HL-60 (cell line): ENCODE data around the gene PSMC2.

ENCODE experiments used
- DNase-seq, 2 experiments: peaks; one replicate each; pipeline ENCODE4 v3.0.0-alpha.2; 2010 to 2020; ENCODE audit warnings: low read depth in 1 of 2, low spot score in 1 of 2
- H3K27ac ChIP-seq: fragments of 250-450 bp; sonication (Bioruptor Pico); replicated peaks from 2 replicates; pipeline ENCODE4 v1.5.1; 2020; ENCODE audit warnings: mild to moderate bottlenecking, moderate library complexity
- H3K27me3 ChIP-seq: fragments of 250-450 bp; sonication (Bioruptor Pico); 2 replicates; pipeline ENCODE4 v1.5.1; 2021; ENCODE audit warnings: mild to moderate bottlenecking, moderate library complexity; ENCODE audit not compliant: insufficient read depth, poor library complexity, severe bottlenecking
- H3K4me3 ChIP-seq: replicated peaks from 2 replicates; pipeline ENCODE4 v1.5.1; 2011; ENCODE audit warnings: mild to moderate bottlenecking, control low read depth, low read length; ENCODE audit not compliant: insufficient read depth
- GABPA ChIP-seq: IDR thresholded peaks from 2 replicates; pipeline ENCODE4 v1.6.1; 2012; ENCODE audit warnings: low read depth
- POLR2AphosphoS5 ChIP-seq: IDR thresholded peaks from 2 replicates; pipeline ENCODE4 v1.6.1; 2012; ENCODE audit warnings: low read depth
- SPI1 ChIP-seq: IDR thresholded peaks from 2 replicates; pipeline ENCODE4 v1.6.1; 2012; ENCODE audit warnings: low read depth, mild to moderate bottlenecking, borderline replicate concordance
- TF ChIP-seq, protein P1 (sequence below): IDR thresholded peaks from one replicate; pipeline ENCODE4 v1.5.1; 2011; ENCODE audit warnings: low read length, control low read depth, inconsistent platforms; ENCODE audit not compliant: insufficient read depth
- TF ChIP-seq, protein P2 (sequence below): IDR thresholded peaks from 2 replicates; pipeline ENCODE4 v1.6.1; 2012; ENCODE audit warnings: low read depth; ENCODE audit not compliant: insufficient replicate concordance

PSMC2 gene

GRCh38 chr7:103388469-103389140 lies 41.2 kb downstream of the PSMC2 start:
- Histone ChIP-seq H3K27ac (no peak overlapping the region), H3K4me3 (no peak overlapping the region), H3K27me3 (no peaks in the 10 kb centered on the region)
- TF ChIP-seq, protein P1, sequence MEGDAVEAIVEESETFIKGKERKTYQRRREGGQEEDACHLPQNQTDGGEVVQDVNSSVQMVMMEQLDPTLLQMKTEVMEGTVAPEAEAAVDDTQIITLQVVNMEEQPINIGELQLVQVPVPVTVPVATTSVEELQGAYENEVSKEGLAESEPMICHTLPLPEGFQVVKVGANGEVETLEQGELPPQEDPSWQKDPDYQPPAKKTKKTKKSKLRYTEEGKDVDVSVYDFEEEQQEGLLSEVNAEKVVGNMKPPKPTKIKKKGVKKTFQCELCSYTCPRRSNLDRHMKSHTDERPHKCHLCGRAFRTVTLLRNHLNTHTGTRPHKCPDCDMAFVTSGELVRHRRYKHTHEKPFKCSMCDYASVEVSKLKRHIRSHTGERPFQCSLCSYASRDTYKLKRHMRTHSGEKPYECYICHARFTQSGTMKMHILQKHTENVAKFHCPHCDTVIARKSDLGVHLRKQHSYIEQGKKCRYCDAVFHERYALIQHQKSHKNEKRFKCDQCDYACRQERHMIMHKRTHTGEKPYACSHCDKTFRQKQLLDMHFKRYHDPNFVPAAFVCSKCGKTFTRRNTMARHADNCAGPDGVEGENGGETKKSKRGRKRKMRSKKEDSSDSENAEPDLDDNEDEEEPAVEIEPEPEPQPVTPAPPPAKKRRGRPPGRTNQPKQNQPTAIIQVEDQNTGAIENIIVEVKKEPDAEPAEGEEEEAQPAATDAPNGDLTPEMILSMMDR = no peak
- TF ChIP-seq GABPA (no peak), POLR2AphosphoS5 (no peak), SPI1 (no peak)
- no peak for DNase-seq

- TF ChIP-seq, protein P2, sequence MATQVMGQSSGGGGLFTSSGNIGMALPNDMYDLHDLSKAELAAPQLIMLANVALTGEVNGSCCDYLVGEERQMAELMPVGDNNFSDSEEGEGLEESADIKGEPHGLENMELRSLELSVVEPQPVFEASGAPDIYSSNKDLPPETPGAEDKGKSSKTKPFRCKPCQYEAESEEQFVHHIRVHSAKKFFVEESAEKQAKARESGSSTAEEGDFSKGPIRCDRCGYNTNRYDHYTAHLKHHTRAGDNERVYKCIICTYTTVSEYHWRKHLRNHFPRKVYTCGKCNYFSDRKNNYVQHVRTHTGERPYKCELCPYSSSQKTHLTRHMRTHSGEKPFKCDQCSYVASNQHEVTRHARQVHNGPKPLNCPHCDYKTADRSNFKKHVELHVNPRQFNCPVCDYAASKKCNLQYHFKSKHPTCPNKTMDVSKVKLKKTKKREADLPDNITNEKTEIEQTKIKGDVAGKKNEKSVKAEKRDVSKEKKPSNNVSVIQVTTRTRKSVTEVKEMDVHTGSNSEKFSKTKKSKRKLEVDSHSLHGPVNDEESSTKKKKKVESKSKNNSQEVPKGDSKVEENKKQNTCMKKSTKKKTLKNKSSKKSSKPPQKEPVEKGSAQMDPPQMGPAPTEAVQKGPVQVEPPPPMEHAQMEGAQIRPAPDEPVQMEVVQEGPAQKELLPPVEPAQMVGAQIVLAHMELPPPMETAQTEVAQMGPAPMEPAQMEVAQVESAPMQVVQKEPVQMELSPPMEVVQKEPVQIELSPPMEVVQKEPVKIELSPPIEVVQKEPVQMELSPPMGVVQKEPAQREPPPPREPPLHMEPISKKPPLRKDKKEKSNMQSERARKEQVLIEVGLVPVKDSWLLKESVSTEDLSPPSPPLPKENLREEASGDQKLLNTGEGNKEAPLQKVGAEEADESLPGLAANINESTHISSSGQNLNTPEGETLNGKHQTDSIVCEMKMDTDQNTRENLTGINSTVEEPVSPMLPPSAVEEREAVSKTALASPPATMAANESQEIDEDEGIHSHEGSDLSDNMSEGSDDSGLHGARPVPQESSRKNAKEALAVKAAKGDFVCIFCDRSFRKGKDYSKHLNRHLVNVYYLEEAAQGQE = no peak
- TF ChIP-seq SPI1 = no peak
- TF ChIP-seq, protein P1 = no peak
- TF ChIP-seq POLR2AphosphoS5 = no peak
- TF ChIP-seq GABPA = no peak
- no peaks in the 10 kb centered on the region for H3K27me3 ChIP-seq
- no peak overlapping the region for H3K4me3 ChIP-seq
- no peak overlapping the region for H3K27ac ChIP-seq
- DNase-seq = no peak
Observed at GRCh38 chr7:103389263-103389662, 41.8 kb downstream of the PSMC2 start.

DNA sequence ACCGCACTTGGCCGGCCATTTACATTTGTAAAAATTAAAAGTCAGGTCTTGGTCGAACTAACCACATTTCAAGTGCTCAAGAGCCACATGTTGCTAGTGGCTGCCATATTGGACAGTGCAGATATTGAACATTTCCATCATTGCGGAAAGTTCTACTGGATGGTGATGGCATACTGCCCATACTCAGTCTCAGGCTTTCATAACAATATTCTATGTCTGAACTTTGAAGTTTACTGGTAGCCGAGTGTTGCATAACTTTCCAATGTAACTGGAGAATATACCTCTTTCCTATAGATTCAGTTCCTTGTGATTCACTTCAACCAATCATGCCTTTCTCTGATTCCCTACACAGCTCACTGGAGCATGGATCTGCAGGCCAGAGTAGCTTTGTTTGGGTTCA lies 43.7 kb downstream of the PSMC2 start:
- H3K4me3 ChIP-seq = no peak overlapping the region
- no peak for DNase-seq
- TF ChIP-seq POLR2AphosphoS5 (no peak), SPI1 (no peak), GABPA (no peak)
- TF ChIP-seq, protein P2 = no peak
- TF ChIP-seq, protein P1 = no peak
- no peaks in the 10 kb centered on the region for H3K27me3 ChIP-seq
- no peak overlapping the region for H3K27ac ChIP-seq

GRCh38 chr7:103391976-103392375 lies 44.5 kb downstream of the PSMC2 start:
- no peak for DNase-seq

More at GRCh38 chr7:103391976-103392375, 44.5 kb downstream of the PSMC2 start:
- TF ChIP-seq POLR2AphosphoS5 (no peak), SPI1 (no peak)
- H3K4me3 ChIP-seq = no peak overlapping the region
- H3K27ac ChIP-seq = no peak overlapping the region
- no peaks in the 10 kb centered on the region for H3K27me3 ChIP-seq
